ENCODE measurements around the gene OLFM4.

DNA sequence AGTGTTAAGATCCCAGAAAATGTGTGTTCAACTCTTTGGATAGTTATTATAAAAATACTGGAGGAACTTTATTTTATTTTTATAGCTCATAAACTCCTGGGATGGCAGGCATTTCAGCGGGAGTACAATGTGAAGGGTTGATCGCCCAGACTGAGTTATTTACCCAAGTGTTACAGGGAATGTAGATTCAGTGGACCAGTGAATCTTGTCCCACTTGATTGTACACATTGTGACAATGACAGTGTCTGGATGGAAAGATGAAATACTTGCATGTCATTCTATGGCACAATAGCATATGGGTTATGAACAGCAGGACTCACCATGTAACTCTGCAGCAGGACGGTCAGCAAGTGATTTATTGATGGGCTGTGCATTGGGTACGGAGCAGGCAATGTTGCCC lies 20.3 kb downstream of the OLFM4 start:
- TF ChIP-seq, protein P1, sequence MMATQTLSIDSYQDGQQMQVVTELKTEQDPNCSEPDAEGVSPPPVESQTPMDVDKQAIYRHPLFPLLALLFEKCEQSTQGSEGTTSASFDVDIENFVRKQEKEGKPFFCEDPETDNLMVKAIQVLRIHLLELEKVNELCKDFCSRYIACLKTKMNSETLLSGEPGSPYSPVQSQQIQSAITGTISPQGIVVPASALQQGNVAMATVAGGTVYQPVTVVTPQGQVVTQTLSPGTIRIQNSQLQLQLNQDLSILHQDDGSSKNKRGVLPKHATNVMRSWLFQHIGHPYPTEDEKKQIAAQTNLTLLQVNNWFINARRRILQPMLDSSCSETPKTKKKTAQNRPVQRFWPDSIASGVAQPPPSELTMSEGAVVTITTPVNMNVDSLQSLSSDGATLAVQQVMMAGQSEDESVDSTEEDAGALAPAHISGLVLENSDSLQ (IDR thresholded peaks at IDR 0.05) = no peak
- TF ChIP-seq SUZ12 (IDR thresholded peaks at IDR 0.05) (no peak), HDGF (IDR thresholded peaks at IDR 0.05; ENCODE audit: borderline replicate concordance) (no peak), FOXK2 (IDR thresholded peaks at IDR 0.05) (no peak), FOXA1 (IDR thresholded peaks at IDR 0.05) (no peak), TARDBP (IDR thresholded peaks at IDR 0.05) (no peak), SP1 (IDR thresholded peaks at IDR 0.05) (no peak), NFRKB (IDR thresholded peaks at IDR 0.05) (no peak), CTBP1 (IDR thresholded peaks at IDR 0.05; ENCODE audit: borderline replicate concordance) (no peak), FOXM1 (IDR thresholded peaks at IDR 0.05; ENCODE audit: borderline replicate concordance) (no peak)

Measured in HEK293T (cell line).